22Rv1 (cell line): ENCODE results near the gene TOB2.

Experiments
- ZFX ChIP-seq: fragments of 450-650 bp; IDR thresholded peaks from 2 replicates; pipeline ENCODE4 v1.6.1; 2017; ENCODE audit warnings: antibody characterized with exemption, borderline replicate concordance
- TF ChIP-seq, protein P1 (sequence below): fragments of 450-650 bp; IDR thresholded peaks from 2 replicates; pipeline ENCODE4 v1.5.1; 2017; ENCODE audit warnings: mild to moderate bottlenecking

- TF ChIP-seq, protein P1, sequence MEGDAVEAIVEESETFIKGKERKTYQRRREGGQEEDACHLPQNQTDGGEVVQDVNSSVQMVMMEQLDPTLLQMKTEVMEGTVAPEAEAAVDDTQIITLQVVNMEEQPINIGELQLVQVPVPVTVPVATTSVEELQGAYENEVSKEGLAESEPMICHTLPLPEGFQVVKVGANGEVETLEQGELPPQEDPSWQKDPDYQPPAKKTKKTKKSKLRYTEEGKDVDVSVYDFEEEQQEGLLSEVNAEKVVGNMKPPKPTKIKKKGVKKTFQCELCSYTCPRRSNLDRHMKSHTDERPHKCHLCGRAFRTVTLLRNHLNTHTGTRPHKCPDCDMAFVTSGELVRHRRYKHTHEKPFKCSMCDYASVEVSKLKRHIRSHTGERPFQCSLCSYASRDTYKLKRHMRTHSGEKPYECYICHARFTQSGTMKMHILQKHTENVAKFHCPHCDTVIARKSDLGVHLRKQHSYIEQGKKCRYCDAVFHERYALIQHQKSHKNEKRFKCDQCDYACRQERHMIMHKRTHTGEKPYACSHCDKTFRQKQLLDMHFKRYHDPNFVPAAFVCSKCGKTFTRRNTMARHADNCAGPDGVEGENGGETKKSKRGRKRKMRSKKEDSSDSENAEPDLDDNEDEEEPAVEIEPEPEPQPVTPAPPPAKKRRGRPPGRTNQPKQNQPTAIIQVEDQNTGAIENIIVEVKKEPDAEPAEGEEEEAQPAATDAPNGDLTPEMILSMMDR = no peak
- no peak for TF ChIP-seq ZFX
Measured at GRCh38 chr22:41435560-41435959, 11.0 kb downstream of the TOB2 start.
